Duodenal mucosa (tissue), 2 donors: Measurements from ENCODE around the gene KIAA0408.

ENCODE experiments used
- H3K27ac ChIP-seq: one replicate; pipeline ENCODE4 v1.7.0; 2013; ENCODE audit warnings: low read depth, low read length
- H3K27me3 ChIP-seq, 2 donors: one replicate each; pipeline ENCODE4 v1.7.0; 2013; ENCODE audit warnings: low read length in 2 of 2, control low read depth in 1 of 2; ENCODE audit not compliant: insufficient read depth in 2 of 2, control insufficient read depth in 1 of 2
- H3K36me3 ChIP-seq, 2 donors: one replicate each; pipeline ENCODE4 v1.7.0; 2013; ENCODE audit warnings: low read length in 2 of 2, control low read depth in 1 of 2; ENCODE audit not compliant: insufficient read depth in 2 of 2, control insufficient read depth in 1 of 2
- H3K4me1 ChIP-seq, 2 donors: one replicate each; pipeline ENCODE4 v1.7.0; 2013; ENCODE audit warnings: low read length in 2 of 2, control low read depth in 1 of 2; ENCODE audit not compliant: insufficient read depth in 2 of 2, control insufficient read depth in 1 of 2
- H3K4me3 ChIP-seq, 2 donors: one replicate each; pipeline ENCODE4 v1.7.0; 2013; ENCODE audit warnings: low read length in 2 of 2, low read depth in 1 of 2
- H3K9ac ChIP-seq, 2 donors: one replicate each; pipeline ENCODE4 v1.7.0; 2013; ENCODE audit warnings: low read length in 2 of 2, low read depth in 1 of 2
- H3K9me3 ChIP-seq, 2 donors: one replicate each; pipeline ENCODE4 v1.7.0; 2013; ENCODE audit warnings: low read length in 2 of 2, control low read depth in 1 of 2; ENCODE audit not compliant: control insufficient read depth in 1 of 2

KIAA0408 gene

GRCh38 chr6:127459231-127459641 is at the start of gene KIAA0408:
TSS of gene KIAA0408 (minus strand) at chr6:127459389. CDS start at chr6:127453981, 5,408 bp downstream.
- Histone ChIP-seq H3K27ac (peak within 1 kb of the TSS; percentile 47), H3K36me3 (no peaks in the 10 kb centered on the region), H3K9me3 (no peaks in the 10 kb centered on the region), H3K9ac (no peak within 1 kb of the TSS), H3K4me3 (peak within 1 kb of the TSS in 1 of 2 donors; percentile 13), H3K27me3 (no peaks in the 10 kb centered on the region), H3K4me1 (no peaks in the 10 kb centered on the region)

- H3K36me3 ChIP-seq, result no peaks in the 10 kb centered on the region
- no peak overlapping the region for H3K27ac ChIP-seq
Measured at GRCh38 chr6:127506894-127507293, 47.7 kb upstream of the KIAA0408 start.

GRCh38 chr6:127503022-127503421 is 43.8 kb upstream of the KIAA0408 start:
- no peak overlapping the region for H3K4me3 ChIP-seq
- no peak overlapping the region for H3K9ac ChIP-seq
- no peaks in the 10 kb centered on the region for H3K9me3 ChIP-seq
- no peaks in the 10 kb centered on the region for H3K36me3 ChIP-seq
- no peak overlapping the region for H3K27ac ChIP-seq
- H3K4me1 ChIP-seq, result no peaks in the 10 kb centered on the region
- H3K27me3 ChIP-seq, result no peaks in the 10 kb centered on the region

More at GRCh38 chr6:127506894-127507293, 47.7 kb upstream of the KIAA0408 start:
- Histone ChIP-seq H3K9me3 (no peaks in the 10 kb centered on the region), H3K9ac (no peak overlapping the region), H3K27me3 (no peaks in the 10 kb centered on the region), H3K4me1 (no peaks in the 10 kb centered on the region), H3K4me3 (no peak overlapping the region)

GRCh38 chr6:127497410-127497809 is 38.2 kb upstream of the KIAA0408 start:
- Histone ChIP-seq H3K27ac (no peak overlapping the region), H3K9me3 (no peaks in the 10 kb centered on the region), H3K4me3 (no peak overlapping the region), H3K36me3 (no peaks in the 10 kb centered on the region), H3K27me3 (no peaks in the 10 kb centered on the region), H3K4me1 (no peaks in the 10 kb centered on the region), H3K9ac (no peak overlapping the region)

- no peak overlapping the region for H3K4me3 ChIP-seq
- no peaks in the 10 kb centered on the region for H3K9me3 ChIP-seq
- H3K9ac ChIP-seq, result no peak overlapping the region
- H3K27ac ChIP-seq, result no peak overlapping the region
- H3K27me3 ChIP-seq, result no peaks in the 10 kb centered on the region
- no peaks in the 10 kb centered on the region for H3K4me1 ChIP-seq
- no peaks in the 10 kb centered on the region for H3K36me3 ChIP-seq
Measured at GRCh38 chr6:127496471-127496870, 37.3 kb upstream of the KIAA0408 start.

- H3K27ac ChIP-seq, result no peak overlapping the region
- H3K9me3 ChIP-seq, result no peaks in the 10 kb centered on the region
- no peaks in the 10 kb centered on the region for H3K36me3 ChIP-seq
- no peaks in the 10 kb centered on the region for H3K4me1 ChIP-seq
- H3K9ac ChIP-seq, result no peak overlapping the region
- no peaks in the 10 kb centered on the region for H3K27me3 ChIP-seq
- H3K4me3 ChIP-seq, result no peak overlapping the region
Measured at GRCh38 chr6:127494240-127494767, 35.1 kb upstream of the KIAA0408 start.

GRCh38 chr6:127489248-127489647 is 30.1 kb upstream of the KIAA0408 start:
- no peak overlapping the region for H3K27ac ChIP-seq
- peaks cover 0 to 9% of the 10 kb centered on the region in 2 donors for H3K4me1 ChIP-seq
- H3K4me3 ChIP-seq, result no peak overlapping the region
- H3K9ac ChIP-seq, result no peak overlapping the region
- H3K36me3 ChIP-seq, result no peaks in the 10 kb centered on the region
- no peaks in the 10 kb centered on the region for H3K9me3 ChIP-seq
- no peaks in the 10 kb centered on the region for H3K27me3 ChIP-seq

GRCh38 chr6:127486934-127487333 is 27.7 kb upstream of the KIAA0408 start:
- H3K9ac ChIP-seq, result no peak overlapping the region
- no peak overlapping the region for H3K27ac ChIP-seq
- H3K27me3 ChIP-seq, result no peaks in the 10 kb centered on the region
- no peak overlapping the region for H3K4me3 ChIP-seq
- no peaks in the 10 kb centered on the region for H3K9me3 ChIP-seq
- no peaks in the 10 kb centered on the region for H3K36me3 ChIP-seq
- peaks cover 0 to 15% of the 10 kb centered on the region in 2 donors for H3K4me1 ChIP-seq

GRCh38 chr6:127484212-127484863 is 25.1 kb upstream of the KIAA0408 start:
- peaks cover 0 to 19% of the 10 kb centered on the region in 2 donors for H3K4me1 ChIP-seq
- no peaks in the 10 kb centered on the region for H3K9me3 ChIP-seq
- H3K9ac ChIP-seq, result no peak overlapping the region
- no peaks in the 10 kb centered on the region for H3K27me3 ChIP-seq
- H3K27ac ChIP-seq, result peak overlapping the region; percentile 11
- peak overlapping the region; percentile 6 to 32 for H3K4me3 ChIP-seq
- no peaks in the 10 kb centered on the region for H3K36me3 ChIP-seq

- no peaks in the 10 kb centered on the region for H3K36me3 ChIP-seq
- peaks cover 0 to 19% of the 10 kb centered on the region in 2 donors for H3K4me1 ChIP-seq
- peak overlapping the region; percentile 6 to 32 for H3K4me3 ChIP-seq
- no peaks in the 10 kb centered on the region for H3K27me3 ChIP-seq
- H3K9ac ChIP-seq, result no peak overlapping the region
- no peaks in the 10 kb centered on the region for H3K9me3 ChIP-seq
- peak overlapping the region; percentile 11 for H3K27ac ChIP-seq
Measured at GRCh38 chr6:127483399-127484055, 24.3 kb upstream of the KIAA0408 start.
